CD4-positive, alpha-beta T cell treated with Interleukin-4 for 1 hour (primary cell): ENCODE data around the gene FBXO40.
A peak's percentile ranks its signal among the peaks of the same experiment; 100 is the strongest.
"Not testable (repeated sequence)": the region's sequence is repeated elsewhere in the genome, so short reads cannot be mapped to it uniquely, and the experiment has no call there.

ENCODE experiments used
- DNase-seq, 2 donors: peaks; one replicate each; pipeline ENCODE4 v3.0.0-alpha.2; 2020 to 2022

FBXO40 gene

GRCh38 chr3:121592856-121593702 lies at the start of gene FBXO40:
FBXO40 (plus strand) TSS chr3:121593379; CDS start chr3:121620576, 27,197 bp downstream.
- DNase-seq = no peak

GRCh38 chr3:121545049-121545573 lies 48.1 kb upstream of the FBXO40 start:
- no peak for DNase-seq

GRCh38 chr3:121545574-121546455 lies 47.4 kb upstream of the FBXO40 start, which contains the start of gene POLQ:
POLQ (minus strand) TSS chr3:121545988; CDS start chr3:121545877, 111 bp downstream.
- DNase-seq = peak; percentile 91 to 92

- no peak for DNase-seq
Observed at GRCh38 chr3:121552379-121552778, 40.8 kb upstream of the FBXO40 start.

- DNase-seq = no peak
Observed at GRCh38 chr3:121552797-121553196, 40.4 kb upstream of the FBXO40 start.

- DNase-seq = no peak
Observed at GRCh38 chr3:121557426-121557934, 35.7 kb upstream of the FBXO40 start.

- no peak for DNase-seq
Observed at GRCh38 chr3:121562148-121562547, 31.0 kb upstream of the FBXO40 start.

GRCh38 chr3:121566773-121567172 lies 26.4 kb upstream of the FBXO40 start:
- DNase-seq = no peak

GRCh38 chr3:121567649-121568048 lies 25.5 kb upstream of the FBXO40 start, which contains the start of gene ARGFX:
ARGFX (plus strand) TSS chr3:121567949; CDS start chr3:121570714, 2,765 bp downstream.
- no peak for DNase-seq

GRCh38 chr3:121574449-121574848 lies 18.7 kb upstream of the FBXO40 start:
- no peak for DNase-seq

- DNase-seq = no peak
Observed at GRCh38 chr3:121581691-121582090, 11.5 kb upstream of the FBXO40 start.

GRCh38 chr3:121584418-121584817 lies 8.8 kb upstream of the FBXO40 start:
- no peak for DNase-seq

- DNase-seq = not testable (repeated sequence)
Observed at GRCh38 chr3:121593806-121594205, 627 bp downstream of the FBXO40 start.

- no peak for DNase-seq
Observed at GRCh38 chr3:121594850-121595249, 1.7 kb downstream of the FBXO40 start.

GRCh38 chr3:121595765-121596406 lies 2.7 kb downstream of the FBXO40 start:
- DNase-seq = no peak

- DNase-seq = no peak
Observed at GRCh38 chr3:121598564-121598963, 5.4 kb downstream of the FBXO40 start.

- not testable (repeated sequence) for DNase-seq
Observed at GRCh38 chr3:121599900-121600299, 6.7 kb downstream of the FBXO40 start.

GRCh38 chr3:121601212-121601812 lies 8.1 kb downstream of the FBXO40 start:
- DNase-seq = no peak

GRCh38 chr3:121604759-121605158 lies 11.6 kb downstream of the FBXO40 start:
- DNase-seq = no peak

GRCh38 chr3:121606106-121606505 lies 12.9 kb downstream of the FBXO40 start:
- DNase-seq = no peak

- no peak for DNase-seq
Observed at GRCh38 chr3:121619691-121620090, 26.5 kb downstream of the FBXO40 start.

- DNase-seq = no peak
Observed at GRCh38 chr3:121621491-121621890, 28.3 kb downstream of the FBXO40 start.
